ENCODE data around the gene ERH.

The ERH gene

GRCh38 chr14:69398053-69398817, at the start of gene ERH, which contains the start of gene SLC39A9:
TSS of gene ERH (minus strand) at chr14:69398299. CDS start at chr14:69398233, 66 bp downstream.
TSS of gene SLC39A9 (plus strand) at chr14:69398692. CDS start at chr14:69399370, 678 bp downstream.
- H3K4me1 ChIP-seq (ENCODE audit: control insufficient read depth in 1 of 2, insufficient read depth in 2 of 2, low read length in 2 of 2), result peaks cover 30 to 34% of the 10 kb centered on the region in 2 donors
- no peaks in the 10 kb centered on the region for H3K27me3 ChIP-seq (ENCODE audit: control insufficient read depth in 1 of 2, insufficient read depth in 2 of 2, low read length in 2 of 2)
- peak within 1 kb of the TSS; percentile 77 for H3K27ac ChIP-seq (ENCODE audit: low read depth, low read length)
- H3K4me3 ChIP-seq (ENCODE audit: low read depth in 1 of 2, low read length in 2 of 2), result peak within 1 kb of the TSS; percentile 88 to 98
- peaks cover 18 to 33% of the 10 kb centered on the region in 2 donors for H3K36me3 ChIP-seq (ENCODE audit: control insufficient read depth in 1 of 2, insufficient read depth in 2 of 2, low read length in 2 of 2)
- peak within 1 kb of the TSS; percentile 91 to 93 for H3K9ac ChIP-seq (ENCODE audit: low read depth in 1 of 2, low read length in 2 of 2)
- H3K9me3 ChIP-seq (ENCODE audit: control insufficient read depth in 1 of 2, low read length in 2 of 2), result no peaks in the 10 kb centered on the region

GRCh38 chr14:69443296-69443805, 45.3 kb upstream of the ERH start:
- Histone ChIP-seq H3K9me3 (ENCODE audit: control insufficient read depth in 1 of 2, low read length in 2 of 2) (no peaks in the 10 kb centered on the region), H3K4me1 (ENCODE audit: control insufficient read depth in 1 of 2, insufficient read depth in 2 of 2, low read length in 2 of 2) (no peaks in the 10 kb centered on the region), H3K4me3 (ENCODE audit: low read depth in 1 of 2, low read length in 2 of 2) (no peak overlapping the region), H3K9ac (ENCODE audit: low read depth in 1 of 2, low read length in 2 of 2) (no peak overlapping the region), H3K27ac (ENCODE audit: low read depth, low read length) (no peak overlapping the region), H3K36me3 (ENCODE audit: control insufficient read depth in 1 of 2, insufficient read depth in 2 of 2, low read length in 2 of 2) (peaks cover 4 to 20% of the 10 kb centered on the region in 2 donors), H3K27me3 (ENCODE audit: control insufficient read depth in 1 of 2, insufficient read depth in 2 of 2, low read length in 2 of 2) (no peaks in the 10 kb centered on the region)

GRCh38 chr14:69441948-69442347, 43.8 kb upstream of the ERH start:
- Histone ChIP-seq H3K9me3 (ENCODE audit: control insufficient read depth in 1 of 2, low read length in 2 of 2) (no peaks in the 10 kb centered on the region), H3K36me3 (ENCODE audit: control insufficient read depth in 1 of 2, insufficient read depth in 2 of 2, low read length in 2 of 2) (peaks cover 4 to 20% of the 10 kb centered on the region in 2 donors), H3K27ac (ENCODE audit: low read depth, low read length) (no peak overlapping the region), H3K27me3 (ENCODE audit: control insufficient read depth in 1 of 2, insufficient read depth in 2 of 2, low read length in 2 of 2) (no peaks in the 10 kb centered on the region), H3K4me1 (ENCODE audit: control insufficient read depth in 1 of 2, insufficient read depth in 2 of 2, low read length in 2 of 2) (no peaks in the 10 kb centered on the region), H3K9ac (ENCODE audit: low read depth in 1 of 2, low read length in 2 of 2) (no peak overlapping the region), H3K4me3 (ENCODE audit: low read depth in 1 of 2, low read length in 2 of 2) (no peak overlapping the region)

GRCh38 chr14:69439521-69440270, 41.6 kb upstream of the ERH start:
- Histone ChIP-seq H3K9ac (ENCODE audit: low read depth in 1 of 2, low read length in 2 of 2) (no peak overlapping the region), H3K27me3 (ENCODE audit: control insufficient read depth in 1 of 2, insufficient read depth in 2 of 2, low read length in 2 of 2) (no peaks in the 10 kb centered on the region), H3K9me3 (ENCODE audit: control insufficient read depth in 1 of 2, low read length in 2 of 2) (no peaks in the 10 kb centered on the region), H3K27ac (ENCODE audit: low read depth, low read length) (no peak overlapping the region), H3K4me3 (ENCODE audit: low read depth in 1 of 2, low read length in 2 of 2) (no peak overlapping the region), H3K36me3 (ENCODE audit: control insufficient read depth in 1 of 2, insufficient read depth in 2 of 2, low read length in 2 of 2) (peaks cover 4 to 17% of the 10 kb centered on the region in 2 donors), H3K4me1 (ENCODE audit: control insufficient read depth in 1 of 2, insufficient read depth in 2 of 2, low read length in 2 of 2) (no peaks in the 10 kb centered on the region)

GRCh38 chr14:69432364-69432763, 34.3 kb upstream of the ERH start:
- no peak overlapping the region for H3K4me3 ChIP-seq (ENCODE audit: low read depth in 1 of 2, low read length in 2 of 2)

GRCh38 chr14:69430306-69430939, 32.3 kb upstream of the ERH start:
- H3K27ac ChIP-seq (ENCODE audit: low read depth, low read length), result no peak overlapping the region
- H3K9ac ChIP-seq (ENCODE audit: low read depth in 1 of 2, low read length in 2 of 2), result no peak overlapping the region
- H3K27me3 ChIP-seq (ENCODE audit: control insufficient read depth in 1 of 2, insufficient read depth in 2 of 2, low read length in 2 of 2), result no peaks in the 10 kb centered on the region
- H3K9me3 ChIP-seq (ENCODE audit: control insufficient read depth in 1 of 2, low read length in 2 of 2), result no peaks in the 10 kb centered on the region
- H3K4me1 ChIP-seq (ENCODE audit: control insufficient read depth in 1 of 2, insufficient read depth in 2 of 2, low read length in 2 of 2), result no peaks in the 10 kb centered on the region
- peaks cover 11 to 15% of the 10 kb centered on the region in 2 donors for H3K36me3 ChIP-seq (ENCODE audit: control insufficient read depth in 1 of 2, insufficient read depth in 2 of 2, low read length in 2 of 2)
- no peak overlapping the region for H3K4me3 ChIP-seq (ENCODE audit: low read depth in 1 of 2, low read length in 2 of 2)

More at GRCh38 chr14:69432364-69432763, 34.3 kb upstream of the ERH start:
- peaks cover 0 to 4% of the 10 kb centered on the region in 2 donors for H3K36me3 ChIP-seq (ENCODE audit: control insufficient read depth in 1 of 2, insufficient read depth in 2 of 2, low read length in 2 of 2)
- no peaks in the 10 kb centered on the region for H3K4me1 ChIP-seq (ENCODE audit: control insufficient read depth in 1 of 2, insufficient read depth in 2 of 2, low read length in 2 of 2)
- no peaks in the 10 kb centered on the region for H3K27me3 ChIP-seq (ENCODE audit: control insufficient read depth in 1 of 2, insufficient read depth in 2 of 2, low read length in 2 of 2)
- H3K9ac ChIP-seq (ENCODE audit: low read depth in 1 of 2, low read length in 2 of 2), result no peak overlapping the region
- H3K9me3 ChIP-seq (ENCODE audit: control insufficient read depth in 1 of 2, low read length in 2 of 2), result no peaks in the 10 kb centered on the region
- no peak overlapping the region for H3K27ac ChIP-seq (ENCODE audit: low read depth, low read length)

GRCh38 chr14:69429643-69430042, 31.5 kb upstream of the ERH start:
- Histone ChIP-seq H3K4me1 (ENCODE audit: control insufficient read depth in 1 of 2, insufficient read depth in 2 of 2, low read length in 2 of 2) (no peaks in the 10 kb centered on the region), H3K36me3 (ENCODE audit: control insufficient read depth in 1 of 2, insufficient read depth in 2 of 2, low read length in 2 of 2) (peaks cover 11 to 19% of the 10 kb centered on the region in 2 donors), H3K9me3 (ENCODE audit: control insufficient read depth in 1 of 2, low read length in 2 of 2) (no peaks in the 10 kb centered on the region), H3K4me3 (ENCODE audit: low read depth in 1 of 2, low read length in 2 of 2) (no peak overlapping the region), H3K9ac (ENCODE audit: low read depth in 1 of 2, low read length in 2 of 2) (no peak overlapping the region), H3K27ac (ENCODE audit: low read depth, low read length) (no peak overlapping the region), H3K27me3 (ENCODE audit: control insufficient read depth in 1 of 2, insufficient read depth in 2 of 2, low read length in 2 of 2) (no peaks in the 10 kb centered on the region)

- Histone ChIP-seq H3K9me3 (ENCODE audit: control insufficient read depth in 1 of 2, low read length in 2 of 2) (no peaks in the 10 kb centered on the region), H3K4me1 (ENCODE audit: control insufficient read depth in 1 of 2, insufficient read depth in 2 of 2, low read length in 2 of 2) (no peaks in the 10 kb centered on the region), H3K27ac (ENCODE audit: low read depth, low read length) (no peak overlapping the region), H3K36me3 (ENCODE audit: control insufficient read depth in 1 of 2, insufficient read depth in 2 of 2, low read length in 2 of 2) (peaks cover 11 to 20% of the 10 kb centered on the region in 2 donors), H3K27me3 (ENCODE audit: control insufficient read depth in 1 of 2, insufficient read depth in 2 of 2, low read length in 2 of 2) (no peaks in the 10 kb centered on the region), H3K9ac (ENCODE audit: low read depth in 1 of 2, low read length in 2 of 2) (no peak overlapping the region), H3K4me3 (ENCODE audit: low read depth in 1 of 2, low read length in 2 of 2) (no peak overlapping the region)
These were observed 30.3 kb upstream of the ERH start for GRCh38 chr14:69428289-69428998.

- no peak overlapping the region for H3K27ac ChIP-seq (ENCODE audit: low read depth, low read length)
- peaks cover 11 to 20% of the 10 kb centered on the region in 2 donors for H3K36me3 ChIP-seq (ENCODE audit: control insufficient read depth in 1 of 2, insufficient read depth in 2 of 2, low read length in 2 of 2)
- H3K4me3 ChIP-seq (ENCODE audit: low read depth in 1 of 2, low read length in 2 of 2), result no peak overlapping the region
- H3K4me1 ChIP-seq (ENCODE audit: control insufficient read depth in 1 of 2, insufficient read depth in 2 of 2, low read length in 2 of 2), result no peaks in the 10 kb centered on the region
- H3K9ac ChIP-seq (ENCODE audit: low read depth in 1 of 2, low read length in 2 of 2), result no peak overlapping the region
- H3K9me3 ChIP-seq (ENCODE audit: control insufficient read depth in 1 of 2, low read length in 2 of 2), result no peaks in the 10 kb centered on the region
- H3K27me3 ChIP-seq (ENCODE audit: control insufficient read depth in 1 of 2, insufficient read depth in 2 of 2, low read length in 2 of 2), result no peaks in the 10 kb centered on the region
These were observed 29.5 kb upstream of the ERH start for GRCh38 chr14:69427596-69427995.

Data from duodenal mucosa (tissue), 2 donors.